DLD1 (cell line): ENCODE data around the gene TMEM25.
"Not testable (repeated sequence)": the region's sequence is repeated elsewhere in the genome, so short reads cannot be mapped to it uniquely, and the experiment has no call there.

ENCODE experiments used
- in situ Hi-C: cut with HindIII; loops from 2 replicates; pipeline ENCODE4 v1.10.0; 2017; ENCODE audit warnings: low sequenced_read_pairs

Gene TMEM25

DNA sequence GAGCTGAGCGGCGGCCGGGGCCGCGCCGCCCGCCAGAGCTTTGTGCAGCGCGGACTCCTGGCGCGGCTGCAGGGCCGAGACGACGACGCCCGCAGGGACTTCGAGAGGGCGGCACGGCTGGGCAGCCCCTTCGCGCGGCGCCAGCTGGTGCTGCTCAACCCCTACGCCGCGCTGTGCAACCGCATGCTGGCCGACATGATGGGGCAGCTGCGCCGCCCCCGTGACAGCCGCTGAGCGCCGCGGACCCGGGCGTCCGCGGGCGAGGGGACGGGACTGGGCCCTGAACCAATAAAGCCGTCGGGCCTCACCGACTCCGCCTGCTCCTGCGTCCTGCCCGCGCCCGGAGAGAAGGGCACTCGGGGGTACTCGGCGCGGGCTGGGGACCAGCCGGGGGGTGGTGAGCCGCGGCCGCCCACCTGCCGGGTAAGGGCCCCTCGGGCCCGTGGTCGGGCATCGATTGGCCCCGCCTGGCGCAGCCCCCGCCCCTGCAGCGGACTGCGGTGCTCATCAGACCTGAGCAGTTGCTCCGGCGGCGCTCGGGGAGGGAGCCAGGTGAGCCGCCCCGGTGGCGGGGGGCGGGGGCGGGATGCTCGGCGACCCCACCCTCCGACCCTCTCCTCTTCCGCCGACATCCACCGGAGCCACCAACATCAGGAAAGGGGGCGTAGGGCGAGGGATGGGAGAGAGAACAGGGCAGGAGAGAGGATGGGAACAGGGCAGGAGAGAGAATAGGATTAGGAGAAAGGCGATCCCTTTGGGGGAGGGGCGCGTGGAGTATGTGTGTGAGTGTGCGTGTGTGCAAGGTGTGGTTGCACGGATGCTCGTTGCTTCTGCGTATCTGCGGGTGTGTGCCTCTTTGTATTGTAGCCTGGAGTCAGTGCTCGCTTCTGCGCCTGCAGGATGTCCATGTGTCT, at the start of gene TMEM25:
TSS of gene TMEM25 (plus strand) at position 510 of the 914 bp plus-strand sequence. CDS start 610 bp downstream, outside the sequence.
- in situ Hi-C loops = no loop called here

DNA sequence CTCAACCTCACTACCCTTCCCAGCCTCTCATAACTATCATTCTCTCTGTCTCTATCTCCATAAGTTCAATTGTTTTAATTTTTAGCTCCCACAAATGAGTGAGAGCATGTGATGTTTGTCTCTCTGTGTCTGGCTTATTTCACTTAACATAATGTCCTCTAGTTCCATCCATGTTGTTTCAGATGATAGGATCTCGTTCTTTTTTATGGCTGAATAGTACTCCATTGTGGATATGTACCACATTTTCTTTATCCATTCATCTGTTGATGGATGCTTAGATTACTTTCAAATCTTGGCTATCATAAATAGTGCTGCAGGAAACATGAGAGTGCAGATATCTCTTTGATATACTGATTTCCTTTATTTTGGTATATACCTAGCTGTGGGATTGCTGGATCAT, 49.8 kb upstream of the TMEM25 start:
- in situ Hi-C loops = not testable (repeated sequence)

DNA sequence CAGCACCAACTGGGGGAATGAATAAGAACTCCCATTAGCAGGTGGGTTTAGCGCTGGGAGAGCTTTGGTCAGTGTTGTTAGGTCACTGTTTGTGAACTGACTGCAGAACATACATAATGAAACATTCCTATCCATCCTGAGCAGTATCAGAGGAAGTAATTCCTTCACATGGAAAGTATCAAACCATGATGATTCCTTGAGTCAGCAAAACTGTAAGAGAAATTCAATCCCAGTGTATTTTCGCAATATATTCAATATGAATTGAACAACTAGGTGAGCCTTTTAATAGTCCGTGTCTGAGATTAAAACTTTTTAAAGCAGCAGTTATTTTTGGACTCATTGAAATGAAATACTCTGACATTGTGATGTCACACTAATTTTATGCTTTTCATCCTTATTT, 46.6 kb upstream of the TMEM25 start:
- in situ Hi-C loops = no loop called here

DNA sequence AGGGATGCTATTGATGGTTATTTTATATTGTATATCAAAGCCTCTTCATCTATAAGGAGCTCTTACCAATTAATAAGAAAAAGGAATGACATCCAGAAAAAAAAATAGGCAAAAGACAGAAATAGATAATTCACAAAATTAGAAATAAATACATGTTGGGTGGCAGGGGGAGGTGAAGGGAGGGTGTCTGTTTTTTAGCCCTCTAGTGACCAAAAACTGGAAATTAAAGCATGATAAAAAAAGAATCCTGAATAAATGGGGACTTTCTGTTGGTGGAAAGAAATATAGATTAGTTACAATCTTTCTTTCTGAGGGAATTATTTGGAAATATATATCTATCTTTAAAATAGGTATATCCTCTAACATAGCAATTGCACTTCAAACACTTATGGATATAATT, 45.7 kb upstream of the TMEM25 start:
- in situ Hi-C loops = no loop called here

DNA sequence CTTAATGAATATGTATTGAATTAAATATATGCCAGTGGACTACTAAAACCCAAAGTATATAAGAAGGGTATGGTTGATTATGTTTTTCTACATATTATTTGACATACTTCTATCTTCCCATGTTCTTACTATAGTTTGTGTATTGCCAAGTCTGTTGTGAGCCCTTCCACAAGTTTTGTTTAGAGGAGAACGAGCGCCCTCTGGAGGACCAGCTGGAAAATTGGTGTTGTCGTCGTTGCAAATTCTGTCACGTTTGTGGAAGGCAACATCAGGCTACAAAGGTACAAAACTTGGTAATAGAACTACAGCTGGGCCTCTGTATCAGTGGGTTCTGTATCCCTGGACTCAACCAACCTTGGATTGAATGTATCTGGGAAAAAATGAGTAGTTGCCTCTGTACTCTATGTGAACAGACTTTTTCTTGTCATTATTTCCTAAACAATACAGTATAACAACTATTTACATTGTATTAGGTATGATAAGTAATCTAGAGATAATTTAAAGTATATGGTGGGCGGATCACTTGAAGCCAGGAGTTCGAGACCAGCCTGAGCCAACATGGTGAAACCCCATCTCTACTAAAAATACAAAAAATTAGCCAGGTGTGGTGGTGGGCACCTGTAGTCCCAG, 42.4 kb upstream of the TMEM25 start:
- in situ Hi-C loops = no loop called here

DNA sequence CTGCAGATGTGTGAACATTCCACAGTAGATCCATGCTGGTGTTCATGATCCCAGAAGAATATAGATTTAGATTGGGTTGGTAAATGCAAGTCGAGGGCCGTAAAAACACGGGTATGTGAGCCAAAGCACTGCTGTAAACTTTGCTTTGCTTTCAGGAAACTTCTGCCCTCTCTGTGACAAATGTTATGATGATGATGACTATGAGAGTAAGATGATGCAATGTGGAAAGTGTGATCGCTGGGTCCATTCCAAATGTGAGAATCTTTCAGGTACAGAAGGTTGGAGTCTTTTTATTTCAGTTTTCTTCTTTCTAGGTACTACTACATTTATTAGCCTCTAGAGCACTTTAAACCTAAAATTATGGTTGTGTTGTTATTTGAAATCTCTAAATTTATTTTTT, 40.0 kb upstream of the TMEM25 start:
- in situ Hi-C loops = no loop called here

DNA sequence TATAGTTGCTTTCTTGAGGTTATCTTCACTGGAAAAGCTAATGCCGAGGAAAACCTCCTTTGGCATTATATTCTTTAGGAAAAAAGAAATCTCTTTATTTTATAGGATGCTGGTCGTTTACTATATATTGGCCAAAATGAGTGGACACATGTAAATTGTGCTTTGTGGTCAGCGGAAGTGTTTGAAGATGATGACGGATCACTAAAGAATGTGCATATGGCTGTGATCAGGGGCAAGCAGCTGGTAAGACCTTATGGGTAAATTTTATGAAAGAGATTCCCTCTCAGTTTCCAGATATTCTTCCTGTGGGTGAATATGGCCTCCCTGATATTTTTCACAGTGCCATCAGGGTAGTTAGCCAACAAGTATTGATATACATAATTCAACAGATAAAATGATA, 33.2 kb upstream of the TMEM25 start:
- in situ Hi-C loops = no loop called here

DNA sequence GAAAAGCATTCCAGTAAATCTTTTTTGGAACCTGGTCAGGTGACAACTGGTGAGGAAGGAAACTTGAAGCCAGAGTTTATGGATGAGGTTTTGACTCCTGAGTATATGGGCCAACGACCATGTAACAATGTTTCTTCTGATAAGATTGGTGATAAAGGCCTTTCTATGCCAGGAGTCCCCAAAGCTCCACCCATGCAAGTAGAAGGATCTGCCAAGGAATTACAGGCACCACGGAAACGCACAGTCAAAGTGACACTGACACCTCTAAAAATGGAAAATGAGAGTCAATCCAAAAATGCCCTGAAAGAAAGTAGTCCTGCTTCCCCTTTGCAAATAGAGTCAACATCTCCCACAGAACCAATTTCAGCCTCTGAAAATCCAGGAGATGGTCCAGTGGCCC, 27.8 kb upstream of the TMEM25 start:
- in situ Hi-C loops = no loop called here

DNA sequence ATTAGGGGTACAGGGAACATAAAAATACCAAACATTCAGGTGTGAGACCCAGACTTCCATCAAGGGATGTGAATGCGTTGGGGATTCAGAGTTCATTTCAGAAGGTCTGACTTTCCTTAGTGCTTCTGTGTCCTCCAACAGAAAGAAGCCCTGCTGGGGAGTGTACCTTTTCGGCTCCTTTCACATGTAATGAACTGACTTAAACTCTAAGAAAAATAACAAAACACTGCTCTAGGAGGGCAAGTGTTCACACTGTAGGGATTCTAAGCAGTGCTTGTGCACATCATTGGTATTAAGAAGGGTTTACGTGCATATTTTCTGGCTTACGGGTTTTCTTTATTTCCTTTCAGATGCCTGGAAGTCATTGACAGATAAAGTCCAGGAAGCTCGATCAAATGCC, 19.4 kb upstream of the TMEM25 start:
- in situ Hi-C loops = no loop called here

DNA sequence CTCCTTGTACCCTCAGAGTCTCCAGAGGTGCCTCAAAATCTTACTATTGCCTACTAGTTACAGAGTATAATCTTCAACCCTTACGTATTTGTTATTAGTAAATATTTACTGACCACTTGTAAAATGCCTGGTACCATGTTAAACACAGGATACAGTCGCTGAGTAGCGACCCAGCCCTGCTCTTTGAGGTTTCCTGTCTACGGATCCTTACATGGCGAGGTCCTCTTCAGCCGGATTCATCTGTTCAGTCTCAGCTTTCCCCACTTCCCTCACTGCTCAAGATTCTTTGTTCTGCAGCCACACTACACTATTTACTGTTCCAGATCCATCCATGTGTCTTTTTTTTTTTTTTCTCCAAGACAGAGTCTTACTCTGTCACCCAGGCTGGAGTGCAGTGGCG, 16.9 kb upstream of the TMEM25 start:
- in situ Hi-C loops = no loop called here

DNA sequence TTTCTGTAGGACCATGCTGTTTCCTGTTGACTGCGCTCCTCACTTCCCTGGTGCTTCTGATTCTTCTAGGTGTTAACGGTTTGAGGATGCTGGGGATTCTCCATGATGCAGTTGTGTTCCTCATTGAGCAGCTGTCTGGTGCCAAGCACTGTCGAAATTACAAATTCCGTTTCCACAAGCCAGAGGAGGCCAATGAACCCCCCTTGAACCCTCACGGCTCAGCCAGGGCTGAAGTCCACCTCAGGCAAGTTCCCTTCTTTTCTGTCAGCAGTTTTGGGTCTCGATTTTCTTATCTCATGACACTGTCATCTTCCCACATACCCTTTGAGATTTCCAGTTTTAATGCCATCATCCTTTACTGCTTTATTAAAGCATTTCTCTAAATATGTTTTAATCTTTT, 11.4 kb upstream of the TMEM25 start:
- in situ Hi-C loops = no loop called here

DNA sequence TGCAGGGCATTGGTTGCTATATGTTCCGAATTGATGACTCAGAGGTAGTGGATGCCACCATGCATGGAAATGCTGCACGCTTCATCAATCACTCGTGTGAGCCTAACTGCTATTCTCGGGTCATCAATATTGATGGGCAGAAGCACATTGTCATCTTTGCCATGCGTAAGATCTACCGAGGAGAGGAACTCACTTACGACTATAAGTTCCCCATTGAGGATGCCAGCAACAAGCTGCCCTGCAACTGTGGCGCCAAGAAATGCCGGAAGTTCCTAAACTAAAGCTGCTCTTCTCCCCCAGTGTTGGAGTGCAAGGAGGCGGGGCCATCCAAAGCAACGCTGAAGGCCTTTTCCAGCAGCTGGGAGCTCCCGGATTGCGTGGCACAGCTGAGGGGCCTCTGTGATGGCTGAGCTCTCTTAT, 9.1 kb upstream of the TMEM25 start:
- in situ Hi-C loops = no loop called here

DNA sequence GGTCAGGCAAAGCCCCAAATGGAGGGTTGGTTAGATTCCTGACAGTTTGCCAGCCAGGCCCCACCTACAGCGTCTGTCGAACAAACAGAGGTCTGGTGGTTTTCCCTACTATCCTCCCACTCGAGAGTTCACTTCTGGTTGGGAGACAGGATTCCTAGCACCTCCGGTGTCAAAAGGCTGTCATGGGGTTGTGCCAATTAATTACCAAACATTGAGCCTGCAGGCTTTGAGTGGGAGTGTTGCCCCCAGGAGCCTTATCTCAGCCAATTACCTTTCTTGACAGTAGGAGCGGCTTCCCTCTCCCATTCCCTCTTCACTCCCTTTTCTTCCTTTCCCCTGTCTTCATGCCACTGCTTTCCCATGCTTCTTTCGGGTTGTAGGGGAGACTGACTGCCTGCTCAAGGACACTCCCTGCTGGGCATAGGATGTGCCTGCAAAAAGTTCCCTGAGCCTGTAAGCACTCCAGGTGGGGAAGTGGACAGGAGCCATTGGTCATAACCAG, 8.4 kb upstream of the TMEM25 start:
- in situ Hi-C loops = no loop called here

DNA sequence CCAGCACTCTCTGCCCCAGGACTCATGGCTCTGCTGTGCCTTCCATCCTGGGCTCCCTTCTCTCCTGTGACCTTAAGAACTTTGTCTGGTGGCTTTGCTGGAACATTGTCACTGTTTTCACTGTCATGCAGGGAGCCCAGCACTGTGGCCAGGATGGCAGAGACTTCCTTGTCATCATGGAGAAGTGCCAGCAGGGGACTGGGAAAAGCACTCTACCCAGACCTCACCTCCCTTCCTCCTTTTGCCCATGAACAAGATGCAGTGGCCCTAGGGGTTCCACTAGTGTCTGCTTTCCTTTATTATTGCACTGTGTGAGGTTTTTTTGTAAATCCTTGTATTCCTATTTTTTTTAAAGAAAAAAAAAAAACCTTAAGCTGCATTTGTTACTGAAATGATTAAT, 6.6 kb upstream of the TMEM25 start:
- in situ Hi-C loops = no loop called here

DNA sequence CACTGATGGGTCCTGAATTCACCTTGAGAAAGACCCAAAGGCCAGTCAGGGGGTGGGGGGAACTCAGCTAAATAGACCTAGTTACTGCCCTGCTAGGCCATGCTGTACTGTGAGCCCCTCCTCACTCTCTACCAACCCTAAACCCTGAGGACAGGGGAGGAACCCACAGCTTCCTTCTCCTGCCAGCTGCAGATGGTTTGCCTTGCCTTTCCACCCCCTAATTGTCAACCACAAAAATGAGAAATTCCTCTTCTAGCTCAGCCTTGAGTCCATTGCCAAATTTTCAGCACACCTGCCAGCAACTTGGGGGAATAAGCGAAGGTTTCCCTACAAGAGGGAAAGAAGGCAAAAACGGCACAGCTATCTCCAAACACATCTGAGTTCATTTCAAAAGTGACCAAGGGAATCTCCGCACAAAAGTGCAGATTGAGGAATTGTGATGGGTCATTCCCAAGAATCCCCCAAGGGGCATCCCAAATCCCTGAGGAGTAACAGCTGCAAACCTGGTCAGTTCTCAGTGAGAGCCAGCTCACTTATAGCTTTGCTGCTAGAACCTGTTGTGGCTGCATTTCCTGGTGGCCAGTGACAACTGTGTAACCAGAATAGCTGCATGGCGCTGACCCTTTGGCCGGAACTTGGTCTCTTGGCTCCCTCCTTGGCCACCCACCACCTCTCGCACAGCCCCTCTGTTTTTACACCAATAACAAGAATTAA, 6.1 kb upstream of the TMEM25 start:
- in situ Hi-C loops = no loop called here

DNA sequence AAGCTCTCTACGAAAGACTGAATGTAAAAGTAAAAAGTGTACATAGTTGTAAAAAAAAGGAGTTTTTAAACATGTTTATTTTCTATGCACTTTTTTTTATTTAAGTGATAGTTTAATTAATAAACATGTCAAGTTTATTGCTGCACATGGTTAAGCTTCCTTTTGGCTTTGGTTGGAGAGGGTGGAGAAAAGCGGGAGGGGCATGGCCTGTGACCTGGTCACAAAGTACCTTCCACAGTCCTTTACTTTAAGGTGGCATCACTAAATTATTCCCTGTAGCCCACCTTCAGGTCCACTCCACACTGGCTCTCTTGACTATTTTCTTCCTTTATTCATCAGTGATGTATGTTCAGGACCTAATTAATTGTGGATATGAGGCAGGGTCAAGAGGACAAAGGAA, 4.3 kb upstream of the TMEM25 start:
- in situ Hi-C loops = no loop called here

DNA sequence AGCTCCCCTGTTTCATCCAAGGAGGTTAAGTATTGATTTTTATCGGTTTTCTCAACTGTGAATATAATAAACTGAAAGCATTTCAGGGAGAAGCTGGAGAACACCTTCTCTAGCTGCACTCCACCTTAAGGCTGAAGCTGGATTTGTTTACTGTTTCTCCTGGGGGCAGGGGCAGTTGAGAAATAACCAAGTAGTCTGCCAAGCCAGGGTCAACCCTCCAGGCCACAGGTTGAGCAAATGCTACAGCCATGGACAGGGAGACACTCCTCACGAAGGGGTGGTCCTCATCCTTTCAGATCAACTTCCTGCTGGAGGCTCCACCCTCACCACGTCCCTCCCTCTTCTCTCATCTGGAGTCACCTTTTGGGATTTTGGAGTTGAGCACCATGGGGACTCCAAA, 3.9 kb upstream of the TMEM25 start, which contains the start of gene TTC36:
TSS of gene TTC36 (plus strand) at position 366 of the 400 bp plus-strand sequence. CDS start at position 387, 21 bp downstream.
- in situ Hi-C loops = no loop called here

DNA sequence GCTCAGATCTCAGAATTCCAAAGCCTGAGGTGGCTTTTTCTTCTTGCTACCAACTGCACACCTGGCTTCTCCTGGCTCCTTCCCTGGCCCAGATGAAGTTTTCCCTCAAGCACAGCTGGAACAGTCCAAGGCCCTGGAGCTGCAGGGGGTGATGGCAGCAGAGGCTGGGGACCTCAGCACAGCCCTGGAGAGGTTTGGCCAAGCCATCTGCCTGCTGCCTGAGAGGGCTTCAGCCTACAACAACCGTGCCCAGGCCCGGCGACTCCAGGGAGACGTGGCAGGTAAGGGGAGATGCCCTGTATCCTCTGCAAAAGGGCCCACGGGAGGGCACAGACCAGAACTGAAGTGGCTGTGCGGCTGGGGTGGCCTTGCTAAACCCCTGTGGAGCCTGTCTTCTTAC, 2.5 kb upstream of the TMEM25 start:
- in situ Hi-C loops = no loop called here

DNA sequence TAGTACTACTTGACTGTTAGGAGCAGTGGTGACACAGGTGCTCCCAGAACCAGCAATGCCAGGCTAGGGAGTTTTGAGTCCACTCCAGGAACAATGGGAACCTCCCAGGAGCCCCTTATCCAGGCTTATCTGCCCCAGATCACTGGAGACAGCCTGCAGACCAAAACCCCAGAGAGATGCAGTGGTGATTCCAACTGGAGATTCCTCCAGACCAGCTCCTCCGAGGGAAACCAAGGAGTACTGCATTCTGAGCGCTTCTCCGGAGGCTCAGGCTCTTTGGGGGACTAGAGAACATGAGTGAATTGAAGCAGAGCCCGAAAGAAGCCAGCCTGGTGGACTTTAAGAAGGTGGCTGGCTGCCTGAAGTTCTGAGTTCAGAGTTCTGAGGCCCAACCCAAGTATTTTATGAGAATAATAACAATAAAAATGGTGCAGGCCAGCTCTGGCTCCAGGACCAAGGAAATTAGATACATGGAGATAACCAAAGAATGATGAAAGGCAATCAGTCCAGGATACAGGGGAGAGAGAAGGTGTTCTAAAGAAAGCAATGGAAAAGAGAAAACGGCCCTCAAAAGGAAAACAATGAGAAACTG, 1.3 kb upstream of the TMEM25 start:
- in situ Hi-C loops = no loop called here

DNA sequence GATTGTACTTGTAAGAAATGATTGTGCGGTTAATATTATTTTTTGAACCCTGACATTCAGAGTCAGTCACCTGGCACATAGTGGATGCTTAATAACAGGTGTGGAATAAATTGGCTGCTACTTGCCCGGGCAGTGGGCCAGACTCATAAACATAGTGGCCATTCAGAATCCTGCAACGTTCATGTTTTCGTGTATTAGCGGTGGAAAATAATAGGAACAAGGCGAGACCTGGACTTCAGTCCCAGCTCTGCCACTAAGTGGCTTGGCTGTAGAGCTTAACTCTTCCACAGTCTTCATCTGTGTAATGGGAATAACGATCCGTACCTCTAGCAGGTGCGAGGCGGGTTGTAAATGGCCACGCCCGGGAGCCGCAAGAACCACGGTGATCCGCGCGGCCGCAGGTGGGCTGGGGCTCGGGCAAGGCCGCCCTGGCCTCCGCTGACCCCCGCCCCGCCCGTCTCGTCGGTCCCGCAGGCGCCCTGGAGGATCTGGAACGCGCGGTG, 761 bp upstream of the TMEM25 start:
- in situ Hi-C loops = no loop called here

DNA sequence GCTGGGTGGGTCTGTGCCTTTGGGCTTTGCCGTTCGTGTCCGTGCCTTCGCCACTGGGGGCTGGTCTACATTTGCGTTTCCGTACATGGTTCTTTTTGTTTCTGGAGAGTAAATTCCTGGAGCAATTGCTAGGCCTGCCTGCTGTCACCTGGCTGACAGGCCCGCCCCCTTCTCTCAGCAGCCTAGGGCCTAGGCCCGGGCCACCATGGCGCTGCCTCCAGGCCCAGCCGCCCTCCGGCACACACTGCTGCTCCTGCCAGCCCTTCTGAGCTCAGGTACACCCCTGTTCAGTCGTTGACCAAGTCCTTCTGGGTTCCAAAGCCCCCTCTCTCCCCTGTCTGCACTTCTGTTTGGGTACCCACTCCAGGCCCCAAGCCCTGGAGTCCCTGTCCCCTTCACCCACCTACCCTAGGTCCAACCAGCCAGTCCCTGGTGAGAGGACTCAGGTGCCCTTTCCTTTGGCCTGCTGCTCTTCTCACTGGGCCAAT, 649 bp downstream of the TMEM25 start:
- in situ Hi-C loops = no loop called here
